Caco-2 (cell line): ENCODE data around the gene IGIP. TPM values are rescaled to one million over a fixed set of nuclear protein-coding genes. Genes with fewer than 3 reads are reported as not detected.

Source experiments
- BruUV-seq: library from RNA; stranded (reverse); fragments of 400-500 nt; replicated peaks from 2 replicates; lab custom pipeline; 2021; lab: Mats Ljungman, UMichigan
- CTCF ChIA-PET: fragments of 300-600 bp; sonication (Branson Sonifier 250); formaldehyde crosslinking; loops from one replicate; lab custom pipeline; 2022; ENCODE audit warnings: antibody characterized with exemption; lab: Charles Lee
- POLR2A ChIA-PET: fragments of 300-600 bp; sonication (Branson Sonifier 250); formaldehyde crosslinking; loops from one replicate; lab custom pipeline; 2022; ENCODE audit warnings: antibody characterized with exemption; lab: Charles Lee
- DNase-seq, 2 experiments: peaks; one replicate each; pipeline versions ENCODE4 v3.0.0 to v3.0.0-alpha.2; 2020 to 2022
- H3K27me3 ChIP-seq: replicated peaks from 2 replicates; pipeline ENCODE4 v1.6.0; 2011; ENCODE audit warnings: low read length; ENCODE audit not compliant: control insufficient read depth, insufficient read depth
- H3K36me3 ChIP-seq: 2 replicates; pipeline ENCODE4 v1.5.1; 2011; ENCODE audit warnings: low read length; ENCODE audit not compliant: control insufficient read depth, insufficient read depth
- H3K4me1 ChIP-seq: fragments of 250-450 bp; sonication (Bioruptor Pico); 2 replicates; pipeline ENCODE4 v1.5.1; 2020; ENCODE audit warnings: mild to moderate bottlenecking
- H3K4me3 ChIP-seq: 2 replicates; pipeline ENCODE4 v1.5.1; 2011; ENCODE audit warnings: low read depth, mild to moderate bottlenecking, control low read depth, low read length
- H3K9me3 ChIP-seq: fragments of 250-450 bp; sonication (Bioruptor Pico); 2 replicates; pipeline ENCODE4 v1.5.1; 2020; ENCODE audit warnings: mild to moderate bottlenecking, moderate library complexity
- H3K27ac Mint-ChIP-seq: one replicate; pipeline ENCODE4 v1.8.0; 2022; ENCODE audit warnings: mixed read lengths; ENCODE audit not compliant: unreplicated experiment
- H3K27me3 Mint-ChIP-seq: one replicate; pipeline ENCODE4 v1.8.0; 2022; ENCODE audit warnings: mixed read lengths; ENCODE audit not compliant: insufficient read depth, unreplicated experiment
- H3K36me3 Mint-ChIP-seq: one replicate; pipeline ENCODE4 v1.8.0; 2022; ENCODE audit warnings: mild to moderate bottlenecking, mixed read lengths; ENCODE audit not compliant: insufficient read depth, unreplicated experiment
- H3K4me1 Mint-ChIP-seq: one replicate; pipeline ENCODE4 v1.8.0; 2022; ENCODE audit warnings: low read depth, mixed read lengths; ENCODE audit not compliant: unreplicated experiment
- H3K4me3 Mint-ChIP-seq: one replicate; pipeline ENCODE4 v1.8.0; 2022; ENCODE audit warnings: mild to moderate bottlenecking, moderate library complexity, mixed read lengths; ENCODE audit not compliant: unreplicated experiment
- H3K9me3 Mint-ChIP-seq: one replicate; pipeline ENCODE4 v1.8.0; 2022; ENCODE audit warnings: mixed read lengths; ENCODE audit not compliant: unreplicated experiment
- CTCF ChIP-seq, 2 experiments: fragments of 200-600 bp in 1 of 2; IDR thresholded peaks; 1 replicate in 1 of 2; 2 replicates in 1 of 2; pipeline versions ENCODE4 v1.5.1 to v1.8.0; 2011 to 2022; ENCODE audit warnings: antibody characterized with exemption in 1 of 2, control low read depth in 1 of 2, inconsistent platforms in 1 of 2, low read depth in 1 of 2, low read length in 1 of 2, mild to moderate bottlenecking in 1 of 2, moderate library complexity in 1 of 2; ENCODE audit not compliant: insufficient read depth in 1 of 2, severe bottlenecking in 1 of 2, unreplicated experiment in 1 of 2
- intact Hi-C: fragments of 100-400 bp; cut with micrococcal nuclease; formaldehyde crosslinking; loops from one replicate; pipeline ENCODE4 v1.10.0; 2022; ENCODE audit not compliant: unreplicated experiment
- total RNA-seq: library from RNA; stranded (reverse); gene quantifications from 2 replicates; pipeline ENCODE4 v1.2.3, GENCODE V29; 2022

The IGIP gene
- total RNA-seq, 1 experiment from 2014 or later, result 3.7 TPM

- intact Hi-C loops, result loop anchor here (10.0 kb wide), 1 partner anchor 459 kb away; the partner anchor contains the start of gene CXXC5
- Histone ChIP-seq H3K9me3 (no peaks in the 10 kb centered on the region), H3K4me1 (no peaks in the 10 kb centered on the region), H3K4me3 (no peak overlapping the region), H3K36me3 (no peaks in the 10 kb centered on the region), H3K27me3 (no peaks in the 10 kb centered on the region)
- CTCF ChIA-PET, result interaction anchor here (0.6 kb wide), 1 partner anchor 258 kb away, joined by 3 read pairs; no protein-coding TSS in a partner anchor
- H3K9me3 Mint-ChIP-seq, result no peaks in the 10 kb centered on the region
- BruUV-seq, result no TSS peak
- no peak overlapping the region for H3K27ac Mint-ChIP-seq
- peaks cover 15% of the 10 kb centered on the region for H3K36me3 Mint-ChIP-seq
- POLR2A ChIA-PET, result no interaction called here
- peaks cover 7% of the 10 kb centered on the region for H3K27me3 Mint-ChIP-seq
- no peak for DNase-seq
- peaks cover 3% of the 10 kb centered on the region for H3K4me1 Mint-ChIP-seq
- H3K4me3 Mint-ChIP-seq, result no peak overlapping the region
- TF ChIP-seq CTCF (IDR thresholded peaks at IDR 0.05; ENCODE audit: insufficient read depth in 1 of 2, low read depth in 1 of 2, low read length in 1 of 2, severe bottlenecking in 1 of 2, unreplicated experiment in 1 of 2), result no peak
Measured at GRCh38 chr5:140104100-140104499, 21.6 kb upstream of the IGIP start.

GRCh38 chr5:140106101-140106500 is 19.6 kb upstream of the IGIP start:
- H3K36me3 Mint-ChIP-seq, result peaks cover 15% of the 10 kb centered on the region
- no TSS peak for BruUV-seq
- Histone ChIP-seq H3K36me3 (no peaks in the 10 kb centered on the region), H3K4me1 (peaks cover 4% of the 10 kb centered on the region; the same call in 1 of the 2 replicates), H3K27me3 (no peaks in the 10 kb centered on the region), H3K4me3 (no peak overlapping the region), H3K9me3 (no peaks in the 10 kb centered on the region)
- no peak for TF ChIP-seq CTCF (IDR thresholded peaks at IDR 0.05; ENCODE audit: insufficient read depth in 1 of 2, low read depth in 1 of 2, low read length in 1 of 2, severe bottlenecking in 1 of 2, unreplicated experiment in 1 of 2)
- peaks cover 5% of the 10 kb centered on the region for H3K27me3 Mint-ChIP-seq
- ChIA-PET POLR2A (interaction anchor here (0.5 kb wide), 1 partner anchor 11 kb away, joined by 3 read pairs; no protein-coding TSS in a partner anchor), CTCF (no interaction called here)
- H3K4me1 Mint-ChIP-seq, result peaks cover 12% of the 10 kb centered on the region
- no peak for DNase-seq
- intact Hi-C loops, result loop anchor here (2.0 to 10.0 kb wide), 3 partner anchors 36 to 461 kb away; partner anchors contain the start of gene CXXC5
- peak overlapping the region; percentile 92 for H3K27ac Mint-ChIP-seq
- no peaks in the 10 kb centered on the region for H3K9me3 Mint-ChIP-seq
- peak overlapping the region; percentile 94 for H3K4me3 Mint-ChIP-seq

- intact Hi-C loops, result loop anchor here (1.0 to 10.0 kb wide), 5 partner anchors 9 to 462 kb away; partner anchors contain the start of gene CXXC5
- Histone ChIP-seq H3K9me3 (no peaks in the 10 kb centered on the region), H3K27me3 (no peaks in the 10 kb centered on the region), H3K4me3 (peak overlapping the region; percentile 73), H3K4me1 (peaks cover 4% of the 10 kb centered on the region; the same call in 1 of the 2 replicates), H3K36me3 (no peaks in the 10 kb centered on the region)
- no peak for TF ChIP-seq CTCF (IDR thresholded peaks at IDR 0.05; ENCODE audit: insufficient read depth in 1 of 2, low read depth in 1 of 2, low read length in 1 of 2, severe bottlenecking in 1 of 2, unreplicated experiment in 1 of 2)
- Mint-ChIP-seq H3K4me1 (peaks cover 14% of the 10 kb centered on the region), H3K27ac (peak overlapping the region; percentile 92), H3K36me3 (peaks cover 15% of the 10 kb centered on the region), H3K4me3 (peak overlapping the region; percentile 94), H3K27me3 (peaks cover 4% of the 10 kb centered on the region), H3K9me3 (no peaks in the 10 kb centered on the region)
- ChIA-PET CTCF (interaction anchor here (0.9 to 1.0 kb wide), 3 partner anchors 34 to 138 kb away, joined by 3 read pairs; no protein-coding TSS in a partner anchor), POLR2A (interaction anchor here (0.5 to 1.0 kb wide), 4 partner anchors 26 to 240 kb away, joined by 3 to 6 read pairs (median 3); partner anchors contain the start of genes HBEGF and NRG2)
- TSS peak; percentile 60 for BruUV-seq
- no peak for DNase-seq
Measured at GRCh38 chr5:140106805-140107311, 18.9 kb upstream of the IGIP start.
